Embryonic facial prominence (tissue), 1 donor: ENCODE measurements around the gene BTG2.
"Not testable (repeated sequence)": the region's sequence is repeated elsewhere in the genome, so short reads cannot be mapped to it uniquely, and the experiment has no call there.

Experiments
- DNase-seq: peaks from one replicate; pipeline ENCODE4 v3.0.0-alpha.2; 2016; ENCODE audit errors: extremely low spot score

Gene BTG2

GRCh38 chr1:203291201-203292096 lies 13.9 kb upstream of the BTG2 start:
- DNase-seq, result no peak

- DNase-seq, result no peak
Measured at GRCh38 chr1:203295796-203296195, 9.5 kb upstream of the BTG2 start.

DNA sequence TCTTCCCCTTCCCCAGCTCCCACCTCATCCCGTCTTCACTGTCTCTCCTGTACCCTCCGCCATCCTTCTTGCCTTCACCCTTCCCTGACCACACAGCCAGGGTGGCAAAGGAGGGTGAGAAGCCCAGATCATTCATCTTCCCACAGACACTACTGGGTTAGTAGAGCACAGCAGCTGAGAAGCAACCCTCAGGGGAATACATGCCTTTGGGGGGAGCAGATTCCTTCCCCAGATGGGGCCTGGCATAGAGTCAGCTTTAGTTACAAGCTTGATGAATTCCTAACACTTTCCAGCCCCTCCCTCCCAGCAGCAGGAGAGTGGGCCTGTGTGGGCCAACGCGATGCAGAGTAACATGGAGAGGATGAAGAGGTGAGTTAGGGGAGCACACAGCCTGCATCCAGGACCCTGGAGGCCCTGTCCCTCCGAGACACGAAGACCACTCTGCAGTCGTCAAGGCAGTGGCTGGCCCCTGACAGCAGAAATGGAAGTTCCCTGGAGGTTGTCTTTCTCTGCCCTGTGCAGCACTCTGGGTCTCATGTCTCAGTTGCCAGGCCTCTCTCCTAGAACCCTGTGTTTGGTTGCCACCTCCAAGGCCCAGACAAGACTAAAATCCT lies 8.8 kb upstream of the BTG2 start:
- DNase-seq, result no peak

DNA sequence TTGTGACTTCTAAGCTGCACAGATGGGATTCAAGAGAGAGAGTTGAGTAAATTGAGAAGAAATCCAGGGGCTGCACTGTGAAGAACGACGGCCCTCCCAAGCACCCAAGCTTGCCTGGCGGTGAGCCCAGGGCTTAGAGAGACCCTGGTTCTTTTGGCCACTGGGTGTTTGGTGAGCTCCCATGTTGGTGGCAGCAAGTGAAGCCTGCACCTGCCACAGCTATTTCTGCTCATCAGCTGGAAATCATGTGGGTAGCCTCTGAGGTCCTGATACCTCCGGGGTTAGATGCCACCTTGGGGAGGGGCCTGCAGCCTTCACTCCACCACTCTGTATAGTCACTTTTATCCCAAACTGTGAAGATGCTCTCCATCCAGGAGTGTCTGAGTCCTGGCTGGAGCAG lies 6.2 kb upstream of the BTG2 start:
- DNase-seq, result no peak

GRCh38 chr1:203299719-203300429 lies 5.4 kb upstream of the BTG2 start:
- DNase-seq, result not testable (repeated sequence)

DNA sequence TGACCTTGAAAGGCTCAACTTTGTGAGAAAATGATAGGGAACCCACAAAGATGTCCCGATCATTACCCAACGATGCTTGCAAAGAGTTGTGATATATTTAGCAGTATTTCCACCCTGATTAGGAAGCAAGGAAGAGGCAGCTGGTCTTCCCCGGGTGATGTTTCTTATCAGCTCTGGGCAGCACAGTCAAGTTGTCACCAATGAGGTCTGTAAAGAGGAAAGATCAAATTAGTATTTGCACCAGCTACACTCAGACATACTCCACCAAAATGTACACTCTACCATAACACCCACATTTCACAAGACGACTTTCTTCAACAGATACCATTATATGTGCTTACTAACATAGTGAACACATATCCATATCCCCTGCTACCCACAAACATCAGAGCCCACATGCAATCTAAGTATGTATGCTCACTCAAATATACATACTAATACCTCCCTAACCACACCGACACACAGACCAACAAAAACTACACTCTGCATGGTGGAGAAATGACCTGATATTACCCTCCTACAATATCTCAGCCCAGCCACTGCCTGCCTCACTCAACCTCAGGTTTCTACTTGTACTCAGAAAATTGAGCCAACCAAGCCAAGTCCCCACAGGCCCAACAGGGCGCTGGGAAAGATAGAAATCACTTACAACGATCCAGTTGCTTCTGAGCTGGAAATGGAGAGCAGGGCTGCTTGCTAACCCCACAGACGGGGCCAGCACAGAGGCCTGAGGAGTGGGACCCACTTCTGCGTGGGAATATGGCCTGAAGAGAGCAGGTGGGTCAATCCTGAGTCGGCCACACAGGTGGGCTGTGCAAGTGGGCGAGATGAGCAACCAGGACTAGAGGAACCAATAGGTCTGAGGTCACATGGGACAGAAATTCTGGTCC lies 4.6 kb upstream of the BTG2 start:
- no peak for DNase-seq

DNA sequence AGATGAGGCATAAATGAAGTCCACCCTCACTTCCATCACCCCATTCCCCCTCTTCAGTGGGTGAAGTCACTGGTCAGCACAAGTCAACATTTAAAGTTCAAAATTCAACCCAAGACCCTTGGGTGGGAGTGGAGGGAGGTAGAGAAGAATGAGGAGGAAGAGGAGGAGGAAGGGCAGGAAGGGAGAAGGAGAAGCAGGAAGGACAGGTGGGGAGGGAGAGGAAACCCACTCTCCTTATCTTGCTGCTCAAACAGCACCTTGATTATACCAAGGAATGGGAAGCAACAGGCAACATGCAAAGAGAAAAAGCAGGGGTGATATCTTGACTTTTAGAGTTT lies 4.0 kb upstream of the BTG2 start:
- no peak for DNase-seq

GRCh38 chr1:203302456-203302855 lies 2.9 kb upstream of the BTG2 start:
- no peak for DNase-seq

DNA sequence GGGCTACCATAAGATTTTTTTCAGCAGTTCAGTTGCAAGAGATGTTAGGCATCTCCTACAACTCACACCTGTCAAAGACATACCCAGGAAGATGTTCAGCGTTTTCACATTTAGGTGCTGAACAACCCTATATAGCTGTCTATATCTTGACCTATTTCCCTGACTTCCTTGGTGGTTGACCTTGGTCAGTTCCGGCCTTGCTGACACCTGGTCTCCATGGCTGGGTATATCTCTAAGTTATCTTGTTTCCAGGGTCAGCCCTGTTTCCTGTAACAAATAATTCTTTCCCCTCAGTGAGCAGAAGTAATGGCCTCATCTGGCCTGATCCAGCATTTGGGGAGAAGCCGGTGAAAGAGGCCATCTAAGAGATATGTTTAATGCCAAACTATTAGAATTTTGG lies 2.4 kb upstream of the BTG2 start:
- DNase-seq, result no peak

DNA sequence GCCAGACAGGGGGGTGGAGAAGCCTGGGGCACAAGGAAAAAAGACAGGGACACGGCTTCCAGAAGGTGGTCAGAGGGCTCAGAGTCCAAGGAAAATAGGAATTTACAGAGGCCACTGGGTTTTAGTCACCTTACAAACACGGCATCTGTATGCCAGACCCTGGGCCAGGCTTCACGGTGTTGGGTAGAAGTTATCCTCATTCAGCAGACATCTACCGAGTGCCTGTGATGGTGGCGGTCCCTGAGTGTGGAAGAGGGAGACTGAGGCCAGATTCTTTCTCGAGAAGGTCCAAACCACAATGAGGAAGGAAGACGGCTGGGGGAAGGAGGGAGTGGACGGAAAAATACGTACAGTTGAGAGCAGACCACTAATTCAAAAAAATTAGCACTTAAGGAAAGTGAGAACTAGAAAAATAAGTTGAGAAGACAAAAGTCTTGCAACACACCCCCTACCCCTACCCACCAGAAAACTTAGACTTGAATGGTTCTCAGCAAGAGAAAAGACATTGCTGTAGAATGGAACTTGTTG lies 864 bp upstream of the BTG2 start:
- DNase-seq, result no peak

GRCh38 chr1:203305809-203306088 lies 430 bp downstream of the BTG2 start:
- no peak for DNase-seq

DNA sequence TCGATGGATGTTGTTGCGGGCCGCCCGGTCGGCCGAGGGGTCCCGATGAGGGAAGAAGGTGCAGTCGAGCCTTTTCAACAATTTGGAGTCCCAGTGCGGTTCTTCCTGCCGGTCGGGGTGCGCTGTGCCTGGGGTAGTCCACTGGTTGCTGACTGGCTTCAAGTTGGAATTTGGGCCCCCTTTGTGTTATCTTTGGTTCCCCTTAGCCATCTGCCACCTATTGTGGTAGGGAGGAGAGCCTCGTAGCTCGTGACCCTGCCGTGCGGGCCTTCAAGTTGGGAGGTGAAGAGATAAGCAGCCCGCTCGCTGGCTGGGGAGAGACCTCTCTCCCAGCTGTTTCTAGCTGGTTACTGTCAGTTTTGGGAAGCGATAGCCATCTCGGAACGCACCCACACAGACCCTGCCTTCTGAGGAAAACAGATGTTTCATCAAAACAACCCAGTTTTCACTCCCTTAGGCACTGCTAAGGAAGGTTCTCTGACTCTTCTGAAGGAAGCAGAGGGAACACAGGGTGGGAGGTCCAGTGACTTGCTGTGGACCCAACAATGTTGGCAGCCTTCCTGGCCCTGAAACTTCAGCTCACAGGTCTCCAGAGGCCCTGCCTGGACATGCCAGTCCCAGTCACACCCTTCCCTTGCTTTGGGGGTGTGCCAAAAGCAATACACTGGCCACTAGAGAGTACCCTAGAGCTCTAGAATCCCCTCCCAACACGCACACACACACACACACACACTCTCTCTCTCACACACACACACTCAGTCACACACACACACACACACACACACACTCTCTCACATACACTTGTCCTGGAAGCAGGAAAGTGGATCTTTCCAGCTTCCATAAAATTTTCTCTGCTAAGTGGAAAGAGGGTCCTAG lies 1.0 kb downstream of the BTG2 start:
- no peak for DNase-seq

- no peak for DNase-seq
Measured at GRCh38 chr1:203306965-203307541, 1.7 kb downstream of the BTG2 start.

- no peak for DNase-seq
Measured at GRCh38 chr1:203307641-203308126, 2.4 kb downstream of the BTG2 start.

GRCh38 chr1:203308328-203308922 lies 3.1 kb downstream of the BTG2 start:
- no peak for DNase-seq

- DNase-seq, result no peak
Measured at GRCh38 chr1:203308923-203309331, 3.6 kb downstream of the BTG2 start.

DNA sequence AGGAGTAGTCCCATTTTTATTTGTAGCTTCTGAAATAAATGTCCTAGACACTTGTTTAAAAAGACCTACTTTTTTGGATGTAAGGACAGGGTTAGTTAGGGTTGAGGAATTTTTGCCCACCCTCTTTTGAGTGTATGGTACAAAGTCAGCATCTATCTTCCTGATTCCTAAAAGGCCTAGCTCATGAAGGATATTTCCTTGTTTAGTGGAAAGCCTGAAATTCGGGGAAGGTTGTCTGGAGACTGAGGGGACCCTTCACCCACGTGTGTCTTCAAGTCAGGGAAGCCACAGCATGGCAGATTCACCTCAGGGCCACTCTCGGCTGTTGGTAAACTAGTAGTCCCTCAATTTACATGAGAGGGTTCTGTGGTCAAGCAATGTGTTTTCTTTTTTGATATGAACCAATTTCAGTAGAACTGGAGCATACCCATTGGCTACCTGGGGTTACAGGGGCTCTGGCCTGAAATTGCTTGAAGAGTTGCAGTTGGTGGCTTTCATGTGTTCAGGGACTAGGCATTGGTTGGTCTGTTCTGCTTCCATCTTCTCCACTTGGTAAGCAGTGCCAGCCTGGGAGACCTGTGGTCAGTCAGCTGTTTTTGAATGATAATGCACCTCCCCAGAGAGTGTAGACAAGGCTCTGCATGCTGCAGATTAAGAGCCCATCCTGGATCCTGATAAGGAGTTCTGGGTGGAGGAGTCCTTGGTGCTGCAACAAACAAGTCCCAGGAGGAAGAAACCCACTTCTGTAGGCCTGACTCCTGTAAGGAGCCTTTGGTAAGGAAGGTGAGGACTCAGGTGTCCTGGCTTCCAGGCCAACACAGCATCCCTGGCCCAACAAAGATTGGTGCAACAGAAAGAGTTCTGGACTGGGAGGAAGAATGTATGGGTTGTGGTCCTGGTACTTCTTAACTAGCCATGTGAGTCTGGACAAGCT lies 6.3 kb downstream of the BTG2 start:
- DNase-seq, result no peak

DNA sequence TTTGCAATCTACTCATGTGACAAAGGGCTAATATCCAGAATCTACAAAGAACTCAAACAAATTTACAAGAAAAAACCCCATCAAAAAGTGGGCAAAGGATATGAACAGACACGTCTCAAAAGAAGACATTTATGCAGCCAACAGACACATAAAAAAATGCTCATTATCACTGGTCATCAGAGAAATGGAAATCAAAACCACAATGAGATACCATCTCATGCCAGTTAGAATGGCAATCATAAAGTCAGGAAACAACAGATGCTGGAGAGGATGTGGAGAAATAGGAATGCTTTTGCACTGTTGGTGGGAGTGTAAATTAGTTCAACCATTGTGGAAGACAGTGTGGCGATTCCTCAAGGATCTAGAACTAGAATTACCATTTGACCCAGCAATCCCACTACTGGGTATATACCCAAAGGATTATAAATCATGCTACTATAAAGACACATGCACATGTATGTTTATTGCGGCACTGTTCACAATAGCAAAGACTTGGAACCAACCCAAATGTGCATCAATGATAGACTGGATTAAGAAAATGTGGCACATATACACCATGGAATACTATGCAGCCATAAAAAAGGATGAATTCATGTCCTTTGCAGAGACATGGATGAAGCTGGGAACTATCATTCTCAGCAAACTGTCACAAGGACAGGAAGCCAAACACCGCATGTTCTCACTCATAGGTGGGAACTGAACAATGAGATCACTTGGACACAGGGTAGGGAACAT lies 8.9 kb downstream of the BTG2 start:
- not testable (repeated sequence) for DNase-seq
